ENCODE data around the gene CHAT. TPM values are rescaled to one million over a fixed set of nuclear protein-coding genes. Genes with fewer than 3 reads are reported as not detected.

CHAT gene
- total and polyA plus RNA-seq, 3 donors from 2014 or later = 0.75 to 1.7 (median 0.93) TPM

- no peaks in the 10 kb centered on the region for H3K27me3 ChIP-seq
- TF ChIP-seq CTCF (IDR thresholded peaks at IDR 0.05) = no peak
- TF ChIP-seq POLR2A (IDR thresholded peaks at IDR 0.05) = no peak
- H3K4me3 ChIP-seq = no peak overlapping the region
- H3K36me3 ChIP-seq (ENCODE audit: low read depth, missing control alignments) = no peaks in the 10 kb centered on the region
- intact Hi-C loops (cut with DNase I; ENCODE audit: low total_unique reads) = no loop called here
- no peaks in the 10 kb centered on the region for H3K9me3 ChIP-seq
- H3K27ac ChIP-seq = no peak overlapping the region
- no peak for DNase-seq
- H3K4me1 ChIP-seq = no peaks in the 10 kb centered on the region
- WGBS, 2 donors = 75 to 80% methylated on average over 4 of the region's 4 CpGs
Observed at GRCh38 chr10:49647554-49647953, 33.7 kb downstream of the CHAT start.

- Histone ChIP-seq H3K9me3 (no peaks in the 10 kb centered on the region), H3K4me1 (no peaks in the 10 kb centered on the region), H3K27me3 (no peaks in the 10 kb centered on the region), H3K4me3 (no peak overlapping the region), H3K27ac (no peak overlapping the region), H3K36me3 (ENCODE audit: low read depth, missing control alignments) (no peaks in the 10 kb centered on the region)
- TF ChIP-seq CTCF (IDR thresholded peaks at IDR 0.05) = no peak
- no peak for TF ChIP-seq POLR2A (IDR thresholded peaks at IDR 0.05)
- no peak for DNase-seq
- intact Hi-C loops (cut with DNase I; ENCODE audit: low total_unique reads) = no loop called here
- WGBS, 2 donors = 71 to 77% methylated on average over 12 to 18 of the region's 18 CpGs
Observed at GRCh38 chr10:49647985-49648795, 34.4 kb downstream of the CHAT start.

GRCh38 chr10:49649294-49649693 is 35.5 kb downstream of the CHAT start:
- Histone ChIP-seq H3K27me3 (no peaks in the 10 kb centered on the region), H3K36me3 (ENCODE audit: low read depth, missing control alignments) (no peaks in the 10 kb centered on the region), H3K4me1 (no peaks in the 10 kb centered on the region), H3K4me3 (no peak overlapping the region), H3K9me3 (no peaks in the 10 kb centered on the region), H3K27ac (no peak overlapping the region)
- TF ChIP-seq CTCF (IDR thresholded peaks at IDR 0.05) (no peak), POLR2A (IDR thresholded peaks at IDR 0.05) (no peak)
- no peak for DNase-seq
- intact Hi-C loops (cut with DNase I; ENCODE audit: low total_unique reads) = no loop called here
- WGBS, 2 donors = 41 to 43% methylated on average over 17 of the region's 17 CpGs

GRCh38 chr10:49649936-49650723 is 36.3 kb downstream of the CHAT start:
- WGBS, 2 donors = 66 to 71% methylated on average over 8 of the region's 8 CpGs
- no peaks in the 10 kb centered on the region for H3K27me3 ChIP-seq
- TF ChIP-seq POLR2A (IDR thresholded peaks at IDR 0.05) (no peak), CTCF (IDR thresholded peaks at IDR 0.05) (no peak)
- H3K27ac ChIP-seq = no peak overlapping the region
- H3K4me3 ChIP-seq = no peak overlapping the region
- H3K36me3 ChIP-seq (ENCODE audit: low read depth, missing control alignments) = no peaks in the 10 kb centered on the region
- H3K9me3 ChIP-seq = no peaks in the 10 kb centered on the region
- DNase-seq = no peak
- intact Hi-C loops (cut with DNase I; ENCODE audit: low total_unique reads) = no loop called here
- no peaks in the 10 kb centered on the region for H3K4me1 ChIP-seq
